Measurements from ENCODE around the gene LCE3E. TPM values are rescaled to one million over a fixed set of nuclear protein-coding genes. Genes with fewer than 3 reads are reported as not detected.

LCE3E gene
- total RNA-seq, 1 experiment from 2014 or later: not detected

Small RNA genes within 50 kb of the gene (small RNA-seq; reads per million reads assigned to genes)
- not detected for gene LCE3B

Other genes starting within 250 kb of the LCE3E start
- not detected in 2 replicates for gene FLG, start 241.5 kb downstream of the LCE3E start, total RNA-seq (2014; rRNA removed; shearing (Covaris generic); ENCODE audit: low replicate concordance)
- gene FLG2, start 206.8 kb downstream of the LCE3E start, total RNA-seq (2014; rRNA removed; shearing (Covaris generic); ENCODE audit: low replicate concordance): not detected in 2 replicates
- not detected in 2 replicates for gene CRNN, start 152.5 kb downstream of the LCE3E start, total RNA-seq (2014; rRNA removed; shearing (Covaris generic); ENCODE audit: low replicate concordance)
- not detected in 2 replicates for gene LCE5A, start 56.0 kb downstream of the LCE3E start, total RNA-seq (2014; rRNA removed; shearing (Covaris generic); ENCODE audit: low replicate concordance)
- not detected in 2 replicates for gene CRCT1, start 52.3 kb downstream of the LCE3E start, total RNA-seq (2014; rRNA removed; shearing (Covaris generic); ENCODE audit: low replicate concordance)
- not detected in 2 replicates for gene LCE3D, start 13.7 kb upstream of the LCE3E start, total RNA-seq (2014; rRNA removed; shearing (Covaris generic); ENCODE audit: low replicate concordance)
- not detected in 2 replicates for gene LCE3C, start 33.5 kb upstream of the LCE3E start, total RNA-seq (2014; rRNA removed; shearing (Covaris generic); ENCODE audit: low replicate concordance)
- not detected in 2 replicates for gene LCE3B, start 47.0 kb upstream of the LCE3E start, total RNA-seq (2014; rRNA removed; shearing (Covaris generic); ENCODE audit: low replicate concordance)
- gene LCE3A, start 56.3 kb upstream of the LCE3E start, total RNA-seq (2014; rRNA removed; shearing (Covaris generic); ENCODE audit: low replicate concordance): not detected in 2 replicates
- gene LCE2D, start 96.6 kb upstream of the LCE3E start, total RNA-seq (2014; rRNA removed; shearing (Covaris generic); ENCODE audit: low replicate concordance): not detected in 2 replicates
- not detected in 2 replicates for gene LCE2C, start 108.5 kb upstream of the LCE3E start, total RNA-seq (2014; rRNA removed; shearing (Covaris generic); ENCODE audit: low replicate concordance)
- not detected in 2 replicates for gene LCE2B, start 119.3 kb upstream of the LCE3E start, total RNA-seq (2014; rRNA removed; shearing (Covaris generic); ENCODE audit: low replicate concordance)
- not detected in 2 replicates for gene LCE2A, start 131.6 kb upstream of the LCE3E start, total RNA-seq (2014; rRNA removed; shearing (Covaris generic); ENCODE audit: low replicate concordance)
- gene LCE4A, start 141.4 kb upstream of the LCE3E start, total RNA-seq (2014; rRNA removed; shearing (Covaris generic); ENCODE audit: low replicate concordance): not detected in 2 replicates
- not detected in 2 replicates for gene KPRP, start 191.2 kb upstream of the LCE3E start, total RNA-seq (2014; rRNA removed; shearing (Covaris generic); ENCODE audit: low replicate concordance)
- not detected in 2 replicates for gene LCE1F, start 208.4 kb upstream of the LCE3E start, total RNA-seq (2014; rRNA removed; shearing (Covaris generic); ENCODE audit: low replicate concordance)
- not detected in 2 replicates for gene LCE1E, start 219.5 kb upstream of the LCE3E start, total RNA-seq (2014; rRNA removed; shearing (Covaris generic); ENCODE audit: low replicate concordance)
- gene LCE1D, start 229.9 kb upstream of the LCE3E start, total RNA-seq (2014; rRNA removed; shearing (Covaris generic); ENCODE audit: low replicate concordance): not detected in 2 replicates
- gene LCE1C, start 239.9 kb upstream of the LCE3E start, total RNA-seq (2014; rRNA removed; shearing (Covaris generic); ENCODE audit: low replicate concordance): not detected in 2 replicates
- gene LCE1B, start 245.2 kb upstream of the LCE3E start, total RNA-seq (2014; rRNA removed; shearing (Covaris generic); ENCODE audit: low replicate concordance): not detected in 2 replicates